GM23248 (cell line): Measurements from ENCODE around the gene ANKRD62.
"Not testable (repeated sequence)": the region's sequence is repeated elsewhere in the genome, so short reads cannot be mapped to it uniquely, and the experiment has no call there.

Experiments
- EZH2 ChIP-seq: fragments of 200-600 bp; sonication (generic); IDR thresholded peaks from 2 replicates; pipeline ENCODE4 v1.6.1; 2018; ENCODE audit warnings: antibody characterized with exemption, mild to moderate bottlenecking; ENCODE audit not compliant: insufficient read depth, poor library complexity, severe bottlenecking
- EZH2phosphoT487 ChIP-seq: fragments of 200-600 bp; sonication (generic); IDR thresholded peaks from 2 replicates; pipeline ENCODE4 v1.6.1; 2018; ENCODE audit warnings: antibody characterized with exemption, moderate library complexity, mild to moderate bottlenecking, low read depth; ENCODE audit not compliant: insufficient read depth

DNA sequence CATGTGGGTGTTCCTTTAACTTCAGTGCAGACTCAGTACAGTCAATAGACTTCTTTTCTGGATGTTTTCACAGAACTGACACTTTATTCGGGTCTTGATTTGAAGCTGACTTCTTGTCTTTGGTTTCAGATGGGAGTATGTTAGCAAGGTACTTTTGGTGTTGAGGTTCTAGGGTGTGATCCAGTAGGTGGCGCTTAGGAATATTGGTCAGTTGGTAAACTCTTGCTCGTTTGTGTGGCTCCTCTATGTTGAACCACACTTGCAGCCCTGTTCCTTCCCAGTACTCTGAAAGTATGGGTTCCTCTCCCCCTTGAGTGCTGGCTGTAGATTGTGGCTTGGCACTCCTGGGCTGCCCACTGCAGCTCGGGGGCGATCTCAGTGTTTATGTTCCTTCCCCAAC is 48.1 kb downstream of the ANKRD62 start:
- TF ChIP-seq EZH2, EZH2phosphoT487: not testable (repeated sequence)
